Ovary (tissue), 1 donor: ENCODE results near the gene CSNK2A1.

Experiments
- EP300 ChIP-seq: sonication (generic); formaldehyde crosslinking; IDR thresholded peaks from one replicate; pipeline ENCODE4 v1.6.1; 2017; ENCODE audit warnings: antibody characterized with exemption
- POLR2A ChIP-seq: fragments of 450-650 bp; IDR thresholded peaks from one replicate; pipeline ENCODE4 v1.6.1; 2017; ENCODE audit warnings: antibody characterized with exemption, mild to moderate bottlenecking, moderate library complexity

- TF ChIP-seq EP300 (no peak), POLR2A (no peak)
Measured at GRCh38 chr20:550611-551010, 7.0 kb upstream of the CSNK2A1 start.
